PC-3 (cell line): Measurements from ENCODE around the gene NUDCD2. TPM values are rescaled to one million over a fixed set of nuclear protein-coding genes. Genes with fewer than 3 reads are reported as not detected.

Source experiments
- ATAC-seq: fragments of 200-7000 bp; cut with Tn5 transposase; 2 replicates; pipeline ENCODE4 v1.9.1; 2020; ENCODE audit warnings: mild to moderate bottlenecking, moderate library complexity
- BruUV-seq: library from RNA; stranded (reverse); fragments of 400-500 nt; replicated peaks from 2 replicates; lab custom pipeline; 2021; lab: Mats Ljungman, UMichigan
- CTCF ChIA-PET: fragments of 300-600 bp; sonication (Branson Sonifier 250); formaldehyde crosslinking; loops from one replicate; lab custom pipeline; 2022; ENCODE audit warnings: antibody characterized with exemption; lab: Charles Lee
- POLR2A ChIA-PET: fragments of 300-600 bp; sonication (Branson Sonifier 250); formaldehyde crosslinking; loops from one replicate; lab custom pipeline; 2022; ENCODE audit warnings: antibody characterized with exemption; ENCODE audit not compliant: unreplicated experiment; lab: Charles Lee
- DNase-seq: peaks from one replicate; pipeline ENCODE4 v3.0.0-alpha.2; 2015
- H2AFZ ChIP-seq: fragments of 300-600 bp; sonication (generic); 2 replicates; pipeline ENCODE4 v1.6.0; 2016; ENCODE audit warnings: antibody characterized with exemption, low read length
- H3F3A ChIP-seq: fragments of 300-600 bp; sonication (generic); one replicate; pipeline ENCODE4 v1.6.0; 2017; ENCODE audit warnings: antibody characterized with exemption, low read length, control low read depth, mild to moderate bottlenecking; ENCODE audit not compliant: unreplicated experiment
- H3K27ac ChIP-seq: fragments of 300-600 bp; sonication (generic); 2 replicates; pipeline ENCODE4 v1.5.1; 2016; ENCODE audit warnings: mild to moderate bottlenecking, low read length
- H3K27me3 ChIP-seq: fragments of 300-600 bp; sonication (generic); 2 replicates; pipeline ENCODE4 v1.6.1; 2016; ENCODE audit warnings: low read length, mixed read lengths
- H3K36me3 ChIP-seq: fragments of 300-600 bp; sonication (generic); 2 replicates; pipeline ENCODE4 v1.6.1; 2016; ENCODE audit warnings: low read depth, mixed run types, low read length, mixed read lengths
- H3K4me1 ChIP-seq: fragments of 300-600 bp; sonication (generic); 2 replicates; pipeline ENCODE4 v1.5.1; 2016; ENCODE audit warnings: low read length; ENCODE audit not compliant: insufficient read depth
- H3K4me2 ChIP-seq: fragments of 300-600 bp; sonication (generic); 2 replicates; pipeline ENCODE4 v1.6.0; 2016; ENCODE audit warnings: low read length
- H3K4me3 ChIP-seq: fragments of 300-600 bp; sonication (generic); 2 replicates; pipeline ENCODE4 v1.5.1; 2016; ENCODE audit warnings: mild to moderate bottlenecking, low read length, mixed read lengths
- H3K79me2 ChIP-seq: fragments of 300-600 bp; sonication (generic); 2 replicates; pipeline ENCODE4 v1.6.1; 2017; ENCODE audit warnings: low read length, mixed read lengths
- H3K9ac ChIP-seq: fragments of 300-600 bp; sonication (generic); 2 replicates; pipeline ENCODE4 v1.6.0; 2016; ENCODE audit warnings: mild to moderate bottlenecking, low read length
- H3K9me2 ChIP-seq: fragments of 300-600 bp; sonication (generic); replicated peaks from 2 replicates; pipeline ENCODE4 v1.6.1; 2016; ENCODE audit warnings: mixed run types, low read length, mixed read lengths
- H3K9me3 ChIP-seq: fragments of 300-600 bp; sonication (generic); 2 replicates; pipeline ENCODE4 v1.6.1; 2016; ENCODE audit warnings: low read length, mixed read lengths
- H4K20me1 ChIP-seq: fragments of 300-600 bp; sonication (generic); 2 replicates; pipeline ENCODE4 v1.6.1; 2016; ENCODE audit warnings: low read length, mixed read lengths
- EZH2 ChIP-seq: fragments of 300-600 bp; sonication (generic); IDR thresholded peaks from one replicate; pipeline ENCODE4 v1.6.1; 2017; ENCODE audit warnings: antibody characterized with exemption, mild to moderate bottlenecking, low read length; ENCODE audit not compliant: unreplicated experiment
- EZH2phosphoT487 ChIP-seq: fragments of 300-600 bp; sonication (generic); IDR thresholded peaks from 2 replicates; pipeline ENCODE4 v1.6.1; 2018; ENCODE audit warnings: mild to moderate bottlenecking, antibody characterized with exemption, low read length, borderline replicate concordance
- intact Hi-C: fragments of 100-400 bp; cut with micrococcal nuclease; formaldehyde crosslinking; loops from 2 replicates; pipeline ENCODE4 v1.9.0; 2023
- total RNA-seq: library from RNA; depleted of rRNA; stranded (reverse); fragments of >200 nt; gene quantifications from 2 replicates; pipeline ENCODE4 v1.2.3, GENCODE V29; 2014
- TF ChIP-seq, protein P1 (sequence below): fragments of 300-600 bp; sonication (generic); conservative IDR thresholded peaks from 2 replicates; pipeline ENCODE4 v1.5.1; 2017; ENCODE audit warnings: antibody characterized with exemption, low read depth, mild to moderate bottlenecking, low read length

NUDCD2 gene
- total RNA-seq, 1 experiment from 2014 or later, result 31.2 TPM

DNA sequence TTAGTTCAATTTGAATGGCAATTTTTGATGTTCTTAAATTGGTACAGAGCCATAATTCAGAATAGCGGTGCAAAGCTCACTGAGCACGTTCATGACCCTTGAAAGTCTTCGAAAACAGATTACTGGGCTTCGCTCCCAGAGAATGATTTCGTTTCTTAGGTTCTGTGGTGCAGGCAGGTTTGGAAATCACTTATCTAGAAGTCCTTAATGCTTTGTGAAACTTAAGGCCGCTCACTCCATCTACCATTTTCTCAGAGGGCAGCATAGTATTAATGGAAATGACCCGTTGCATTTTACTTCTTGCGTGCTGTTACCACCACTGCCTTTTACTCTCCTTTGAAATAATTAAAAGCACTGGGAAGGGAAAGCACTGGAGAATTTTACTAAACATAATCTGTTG, 42.6 kb upstream of the NUDCD2 start:
- TF ChIP-seq, protein P1, sequence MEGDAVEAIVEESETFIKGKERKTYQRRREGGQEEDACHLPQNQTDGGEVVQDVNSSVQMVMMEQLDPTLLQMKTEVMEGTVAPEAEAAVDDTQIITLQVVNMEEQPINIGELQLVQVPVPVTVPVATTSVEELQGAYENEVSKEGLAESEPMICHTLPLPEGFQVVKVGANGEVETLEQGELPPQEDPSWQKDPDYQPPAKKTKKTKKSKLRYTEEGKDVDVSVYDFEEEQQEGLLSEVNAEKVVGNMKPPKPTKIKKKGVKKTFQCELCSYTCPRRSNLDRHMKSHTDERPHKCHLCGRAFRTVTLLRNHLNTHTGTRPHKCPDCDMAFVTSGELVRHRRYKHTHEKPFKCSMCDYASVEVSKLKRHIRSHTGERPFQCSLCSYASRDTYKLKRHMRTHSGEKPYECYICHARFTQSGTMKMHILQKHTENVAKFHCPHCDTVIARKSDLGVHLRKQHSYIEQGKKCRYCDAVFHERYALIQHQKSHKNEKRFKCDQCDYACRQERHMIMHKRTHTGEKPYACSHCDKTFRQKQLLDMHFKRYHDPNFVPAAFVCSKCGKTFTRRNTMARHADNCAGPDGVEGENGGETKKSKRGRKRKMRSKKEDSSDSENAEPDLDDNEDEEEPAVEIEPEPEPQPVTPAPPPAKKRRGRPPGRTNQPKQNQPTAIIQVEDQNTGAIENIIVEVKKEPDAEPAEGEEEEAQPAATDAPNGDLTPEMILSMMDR, result no peak
- TF ChIP-seq EZH2phosphoT487, result no peak
- Histone ChIP-seq H3K79me2 (peaks cover 18% of the 10 kb centered on the region), H3F3A (no peaks in the 10 kb centered on the region), H2AFZ (peak overlapping the region; percentile 77), H3K9me3 (no peaks in the 10 kb centered on the region), H3K27me3 (no peaks in the 10 kb centered on the region), H3K4me1 (peaks cover 9% of the 10 kb centered on the region), H3K4me3 (peak overlapping the region; percentile 90), H3K4me2 (peak overlapping the region; percentile 95), H3K27ac (no peak overlapping the region), H3K9ac (peak overlapping the region; percentile 78; the same call in 1 of the 2 replicates), H4K20me1 (0 out of 2 replicates have a peak, but pooled peaks cover 6% of the 10 kb centered on the region), H3K36me3 (no peaks in the 10 kb centered on the region), H3K9me2 (no peaks in the 10 kb centered on the region)
- no TSS peak for BruUV-seq
- DNase-seq, result no peak
- CTCF ChIA-PET, result no interaction called here
- ATAC-seq, result no peak
- POLR2A ChIA-PET, result no interaction called here
- intact Hi-C loops, result no loop called here

GRCh38 chr5:163498886-163499285, 39.0 kb upstream of the NUDCD2 start:
- ATAC-seq (no peak), DNase-seq (peak; percentile 19)
- H3F3A ChIP-seq, result no peaks in the 10 kb centered on the region
- no TSS peak for BruUV-seq
- no peaks in the 10 kb centered on the region for H3K36me3 ChIP-seq
- H3K4me1 ChIP-seq, result peaks cover 6% of the 10 kb centered on the region
- TF ChIP-seq EZH2 (no peak), EZH2phosphoT487 (no peak)
- TF ChIP-seq, protein P1, result no peak
- H3K9me3 ChIP-seq, result no peaks in the 10 kb centered on the region
- no peaks in the 10 kb centered on the region for H3K9me2 ChIP-seq
- ChIA-PET CTCF (no interaction called here), POLR2A (no interaction called here)
- H3K4me2 ChIP-seq, result no peak overlapping the region
- H3K27ac ChIP-seq, result no peak overlapping the region
- no peaks in the 10 kb centered on the region for H3K79me2 ChIP-seq
- H3K27me3 ChIP-seq, result no peaks in the 10 kb centered on the region
- H3K9ac ChIP-seq, result no peak overlapping the region
- intact Hi-C loops, result no loop called here
- no peaks in the 10 kb centered on the region for H4K20me1 ChIP-seq
- no peak overlapping the region for H3K4me3 ChIP-seq
- no peak overlapping the region for H2AFZ ChIP-seq

DNA sequence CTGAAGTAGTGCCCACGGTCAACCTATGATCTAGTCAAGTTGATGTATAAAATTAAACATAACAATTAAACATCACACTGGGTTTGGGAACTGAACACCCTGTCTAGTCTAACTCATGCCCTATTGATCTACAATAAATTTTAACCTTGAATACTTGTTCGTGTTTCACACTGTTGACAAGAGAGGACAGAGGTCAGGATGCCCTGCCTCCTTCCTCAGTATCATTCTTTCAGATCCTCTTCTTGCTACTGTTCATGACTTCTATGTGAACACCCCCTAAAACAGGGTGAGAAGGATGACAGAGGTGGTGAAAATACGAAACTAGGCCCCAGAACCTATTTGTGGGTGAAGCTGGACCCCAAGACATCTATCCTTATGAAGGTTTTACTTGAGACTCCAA, 37.4 kb upstream of the NUDCD2 start:
- Histone ChIP-seq H3K27ac (no peak overlapping the region), H4K20me1 (no peaks in the 10 kb centered on the region), H3K27me3 (no peaks in the 10 kb centered on the region), H2AFZ (no peak overlapping the region), H3K4me1 (no peaks in the 10 kb centered on the region; the same call in 1 of the 2 replicates), H3K9me3 (no peaks in the 10 kb centered on the region), H3K79me2 (no peaks in the 10 kb centered on the region), H3F3A (no peaks in the 10 kb centered on the region), H3K4me2 (no peak overlapping the region), H3K9ac (no peak overlapping the region), H3K36me3 (peaks cover 7% of the 10 kb centered on the region), H3K9me2 (no peaks in the 10 kb centered on the region), H3K4me3 (no peak overlapping the region)
- intact Hi-C loops, result no loop called here
- no peak for DNase-seq
- no peak for ATAC-seq
- TF ChIP-seq, protein P1, result no peak
- TF ChIP-seq EZH2phosphoT487 (no peak), EZH2 (no peak)
- BruUV-seq, result no TSS peak
- ChIA-PET POLR2A (no interaction called here), CTCF (no interaction called here)
